GM21825 (cell line): ENCODE measurements around the gene ANXA7.
A peak's percentile ranks its signal among the peaks of the same experiment; 100 is the strongest.
"Not testable (repeated sequence)": the region's sequence is repeated elsewhere in the genome, so short reads cannot be mapped to it uniquely, and the experiment has no call there.

ENCODE experiments used
- ATAC-seq: cut with Tn5 transposase; IDR thresholded peaks from one replicate; pipeline ENCODE4 v1.9.1; 2021; ENCODE audit warnings: mild to moderate bottlenecking, moderate library complexity; ENCODE audit not compliant: unreplicated experiment

ANXA7 gene

GRCh38 chr10:73408061-73408460, 5.8 kb downstream of the ANXA7 start:
- no peak for ATAC-seq

GRCh38 chr10:73407495-73407894, 6.4 kb downstream of the ANXA7 start:
- ATAC-seq = no peak

- ATAC-seq = no peak
Measured at GRCh38 chr10:73406846-73407245, 7.0 kb downstream of the ANXA7 start.

GRCh38 chr10:73405556-73405955, 8.3 kb downstream of the ANXA7 start:
- ATAC-seq = no peak

- no peak for ATAC-seq
Measured at GRCh38 chr10:73404690-73405089, 9.2 kb downstream of the ANXA7 start.

- ATAC-seq = no peak
Measured at GRCh38 chr10:73401636-73402035, 12.2 kb downstream of the ANXA7 start.

- no peak for ATAC-seq
Measured at GRCh38 chr10:73399063-73399462, 14.8 kb downstream of the ANXA7 start.

- no peak for ATAC-seq
Measured at GRCh38 chr10:73398024-73398423, 15.8 kb downstream of the ANXA7 start.

- ATAC-seq = not testable (repeated sequence)
Measured at GRCh38 chr10:73394325-73394724, 19.5 kb downstream of the ANXA7 start.

GRCh38 chr10:73388228-73388627, 25.6 kb downstream of the ANXA7 start:
- ATAC-seq = no peak

GRCh38 chr10:73386583-73386982, 27.3 kb downstream of the ANXA7 start:
- no peak for ATAC-seq

GRCh38 chr10:73379064-73379748, 34.7 kb downstream of the ANXA7 start:
- ATAC-seq = no peak

GRCh38 chr10:73376679-73377078, 37.2 kb downstream of the ANXA7 start:
- ATAC-seq = no peak

GRCh38 chr10:73368238-73368637, 45.6 kb downstream of the ANXA7 start:
- no peak for ATAC-seq

- ATAC-seq = no peak
Measured at GRCh38 chr10:73366381-73367298, 47.2 kb downstream of the ANXA7 start.

- no peak for ATAC-seq
Measured at GRCh38 chr10:73364964-73365363, 48.9 kb downstream of the ANXA7 start.

GRCh38 chr10:73359492-73359891, 54.4 kb downstream of the ANXA7 start:
- no peak for ATAC-seq

- peak; percentile 89 for ATAC-seq
Measured at GRCh38 chr10:73358331-73359279, 55.3 kb downstream of the ANXA7 start, which contains the start of gene CFAP70. Gene CFAP70, minus strand, starts transcription at chr10:73358864. Its CDS starts 4,068 bp downstream, at chr10:73354796.

- no peak for ATAC-seq
Measured at GRCh38 chr10:73357821-73358220, 56.0 kb downstream of the ANXA7 start.

- no peak for ATAC-seq
Measured at GRCh38 chr10:73357166-73357565, 56.7 kb downstream of the ANXA7 start.

- no peak for ATAC-seq
Measured at GRCh38 chr10:73344269-73344668, 69.6 kb downstream of the ANXA7 start.
